Mononuclear cell (primary cell): ENCODE data around the gene SYCP2L. TPM values are rescaled to one million over a fixed set of nuclear protein-coding genes. Genes with fewer than 3 reads are reported as not detected.
"Not testable (repeated sequence)": the region's sequence is repeated elsewhere in the genome, so short reads cannot be mapped to it uniquely, and the experiment has no call there.

Experiments used
- H3K27me3 ChIP-seq: 2 replicates; pipeline ENCODE4 v1.6.0; 2011; ENCODE audit warnings: low read length, control low read depth; ENCODE audit not compliant: insufficient read depth
- H3K4me1 ChIP-seq: 2 replicates; pipeline ENCODE4 v1.5.1; 2011; ENCODE audit warnings: mild to moderate bottlenecking, low read length, control low read depth; ENCODE audit not compliant: insufficient read depth
- H3K4me3 ChIP-seq: 2 replicates; pipeline ENCODE4 v1.5.1; 2011; ENCODE audit warnings: mild to moderate bottlenecking, low read length, moderate library complexity
- H3K9me3 ChIP-seq: 2 replicates; pipeline ENCODE4 v1.5.1; 2011; ENCODE audit warnings: low read depth, mild to moderate bottlenecking, control low read depth, low read length
- total RNA-seq: library from RNA; depleted of rRNA; stranded (reverse); fragments of >200 nt; gene quantifications from one replicate; pipeline ENCODE4 v1.2.3, GENCODE V29; 2012

Gene SYCP2L
- total RNA-seq, 1 donor: not detected

GRCh38 chr6:10957414-10957886 lies 70.6 kb downstream of the SYCP2L start:
- H3K9me3 ChIP-seq: no peaks in the 10 kb centered on the region
- no peak overlapping the region for H3K4me3 ChIP-seq

GRCh38 chr6:10960171-10960570 lies 73.3 kb downstream of the SYCP2L start:
- Histone ChIP-seq H3K4me1 (no peaks in the 10 kb centered on the region), H3K27me3 (no peaks in the 10 kb centered on the region), H3K9me3 (no peaks in the 10 kb centered on the region), H3K4me3 (no peak overlapping the region)

More at GRCh38 chr6:10957414-10957886, 70.6 kb downstream of the SYCP2L start:
- Histone ChIP-seq H3K4me1 (no peaks in the 10 kb centered on the region), H3K27me3 (no peaks in the 10 kb centered on the region)

- Histone ChIP-seq H3K27me3 (no peaks in the 10 kb centered on the region), H3K4me3 (no peak overlapping the region), H3K4me1 (no peaks in the 10 kb centered on the region), H3K9me3 (peaks cover 5% of the 10 kb centered on the region)
Measured at GRCh38 chr6:10961837-10962236, 75.0 kb downstream of the SYCP2L start.

GRCh38 chr6:10962673-10963072 lies 75.8 kb downstream of the SYCP2L start:
- peaks cover 5% of the 10 kb centered on the region for H3K9me3 ChIP-seq
- no peaks in the 10 kb centered on the region for H3K27me3 ChIP-seq
- no peak overlapping the region for H3K4me3 ChIP-seq
- no peaks in the 10 kb centered on the region for H3K4me1 ChIP-seq

- H3K27me3 ChIP-seq: no peaks in the 10 kb centered on the region
- peaks cover 5% of the 10 kb centered on the region for H3K9me3 ChIP-seq
- H3K4me3 ChIP-seq: no peak overlapping the region
- H3K4me1 ChIP-seq: no peaks in the 10 kb centered on the region
Measured at GRCh38 chr6:10963113-10963512, 76.3 kb downstream of the SYCP2L start.

GRCh38 chr6:10964684-10965083 lies 77.8 kb downstream of the SYCP2L start:
- H3K27me3 ChIP-seq: no peaks in the 10 kb centered on the region
- H3K9me3 ChIP-seq: peaks cover 5% of the 10 kb centered on the region
- H3K4me1 ChIP-seq: no peaks in the 10 kb centered on the region
- no peak overlapping the region for H3K4me3 ChIP-seq

GRCh38 chr6:10968776-10969175 lies 81.9 kb downstream of the SYCP2L start:
- Histone ChIP-seq H3K4me3 (no peak overlapping the region), H3K27me3 (no peaks in the 10 kb centered on the region)

GRCh38 chr6:10970731-10971130 lies 83.9 kb downstream of the SYCP2L start:
- Histone ChIP-seq H3K9me3 (peaks cover 5% of the 10 kb centered on the region), H3K4me1 (no peaks in the 10 kb centered on the region), H3K27me3 (no peaks in the 10 kb centered on the region), H3K4me3 (no peak overlapping the region)

More at GRCh38 chr6:10968776-10969175, 81.9 kb downstream of the SYCP2L start:
- no peaks in the 10 kb centered on the region for H3K4me1 ChIP-seq
- H3K9me3 ChIP-seq: peaks cover 5% of the 10 kb centered on the region

- no peaks in the 10 kb centered on the region for H3K9me3 ChIP-seq
- H3K27me3 ChIP-seq: no peaks in the 10 kb centered on the region
- no peaks in the 10 kb centered on the region for H3K4me1 ChIP-seq
- no peak overlapping the region for H3K4me3 ChIP-seq
Measured at GRCh38 chr6:10972196-10972595, 85.3 kb downstream of the SYCP2L start.

- no peak overlapping the region for H3K4me3 ChIP-seq
- H3K4me1 ChIP-seq: no peaks in the 10 kb centered on the region
- H3K27me3 ChIP-seq: no peaks in the 10 kb centered on the region
- no peaks in the 10 kb centered on the region for H3K9me3 ChIP-seq
Measured at GRCh38 chr6:10976571-10976970, 89.7 kb downstream of the SYCP2L start.

GRCh38 chr6:10977231-10977968 lies 90.5 kb downstream of the SYCP2L start:
- H3K9me3 ChIP-seq: no peaks in the 10 kb centered on the region
- H3K27me3 ChIP-seq: no peaks in the 10 kb centered on the region
- no peak overlapping the region for H3K4me3 ChIP-seq
- no peaks in the 10 kb centered on the region for H3K4me1 ChIP-seq

- no peaks in the 10 kb centered on the region for H3K9me3 ChIP-seq
- H3K27me3 ChIP-seq: no peaks in the 10 kb centered on the region
- no peaks in the 10 kb centered on the region for H3K4me1 ChIP-seq
- no peak overlapping the region for H3K4me3 ChIP-seq
Measured at GRCh38 chr6:10979603-10980002, 92.8 kb downstream of the SYCP2L start.

- Histone ChIP-seq H3K9me3 (no peaks in the 10 kb centered on the region), H3K27me3 (no peaks in the 10 kb centered on the region), H3K4me1 (no peaks in the 10 kb centered on the region), H3K4me3 (no peak overlapping the region)
Measured at GRCh38 chr6:10981409-10981808, 94.6 kb downstream of the SYCP2L start.

GRCh38 chr6:10984959-10985358 lies 98.1 kb downstream of the SYCP2L start:
- H3K9me3 ChIP-seq, H3K27me3 ChIP-seq, H3K4me3 ChIP-seq, H3K4me1 ChIP-seq: not testable (repeated sequence)

- Histone ChIP-seq H3K4me1 (no peaks in the 10 kb centered on the region), H3K27me3 (no peaks in the 10 kb centered on the region), H3K4me3 (no peak overlapping the region), H3K9me3 (no peaks in the 10 kb centered on the region)
Measured at GRCh38 chr6:10989587-10989986, 102.7 kb downstream of the SYCP2L start.

- H3K27me3 ChIP-seq: no peaks in the 10 kb centered on the region
- no peaks in the 10 kb centered on the region for H3K9me3 ChIP-seq
- H3K4me3 ChIP-seq: no peak overlapping the region
- H3K4me1 ChIP-seq: no peaks in the 10 kb centered on the region
Measured at GRCh38 chr6:10991115-10991514, 104.3 kb downstream of the SYCP2L start.
